Umbilical cord (tissue), 2 donors: Measurements from ENCODE around the gene OSBPL1A. TPM values are rescaled to one million over a fixed set of nuclear protein-coding genes. Genes with fewer than 3 reads are reported as not detected.

Source experiments
- DNase-seq: peaks from one replicate; pipeline ENCODE4 v3.0.0-alpha.2; 2015; ENCODE audit warnings: low spot score
- total RNA-seq: library from RNA; depleted of rRNA; stranded (reverse); fragments of >200 nt; gene quantifications from one replicate; pipeline ENCODE4 v1.2.3, GENCODE V29; 2014; ENCODE audit warnings: low replicate concordance; ENCODE audit not compliant: insufficient read depth

The OSBPL1A gene
- total RNA-seq, 1 donor from 2014 or later = 47.2 TPM

- no peak for DNase-seq
Measured at GRCh38 chr18:24267878-24268277, 129.7 kb downstream of the OSBPL1A start.

DNA sequence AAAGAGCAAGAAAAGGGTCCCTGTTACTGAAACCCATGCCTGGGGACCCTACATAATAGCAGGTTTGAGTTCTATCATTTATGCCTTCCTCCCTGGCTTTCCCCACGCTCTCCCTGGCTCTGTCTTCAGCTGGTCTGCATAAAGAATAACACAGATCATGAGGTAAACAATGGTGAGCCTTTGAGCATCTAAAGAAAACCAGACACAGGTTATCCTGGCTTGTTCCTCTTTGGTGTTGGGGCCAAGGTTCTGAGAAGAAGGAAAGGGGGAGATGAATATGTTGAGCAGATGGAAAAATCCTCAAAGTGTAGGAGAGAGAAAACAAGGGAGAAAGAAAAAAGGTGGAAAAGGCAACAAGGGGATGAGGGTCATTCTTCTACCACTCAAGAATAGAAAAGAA is 131.5 kb downstream of the OSBPL1A start:
- DNase-seq = no peak

DNA sequence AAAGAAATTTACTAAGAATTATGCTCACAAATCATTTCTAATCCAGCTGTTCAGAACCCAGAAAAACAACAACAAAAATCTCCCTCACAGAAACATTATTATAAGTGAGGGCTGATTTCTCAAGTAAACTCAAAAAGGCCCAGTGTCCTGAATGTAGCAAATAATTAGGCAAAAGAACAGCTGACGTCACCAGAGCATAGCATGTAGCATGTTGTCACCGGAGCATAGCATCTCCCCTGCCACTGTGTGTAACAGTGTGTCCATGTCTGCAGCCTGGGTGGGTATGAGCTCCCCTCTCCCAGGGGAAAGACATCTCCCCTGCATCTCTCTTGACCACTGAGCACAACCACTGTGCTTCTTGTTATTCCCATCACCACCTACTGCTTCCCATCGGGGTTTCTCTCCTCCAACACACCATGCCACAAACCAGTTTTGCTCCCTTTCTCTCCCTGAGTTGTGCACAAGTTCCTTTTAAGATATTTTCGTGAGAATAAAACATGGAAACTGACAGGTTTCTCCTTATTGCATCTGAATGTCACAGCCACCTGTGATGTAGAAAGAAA is 132.0 kb downstream of the OSBPL1A start:
- DNase-seq = no peak

DNA sequence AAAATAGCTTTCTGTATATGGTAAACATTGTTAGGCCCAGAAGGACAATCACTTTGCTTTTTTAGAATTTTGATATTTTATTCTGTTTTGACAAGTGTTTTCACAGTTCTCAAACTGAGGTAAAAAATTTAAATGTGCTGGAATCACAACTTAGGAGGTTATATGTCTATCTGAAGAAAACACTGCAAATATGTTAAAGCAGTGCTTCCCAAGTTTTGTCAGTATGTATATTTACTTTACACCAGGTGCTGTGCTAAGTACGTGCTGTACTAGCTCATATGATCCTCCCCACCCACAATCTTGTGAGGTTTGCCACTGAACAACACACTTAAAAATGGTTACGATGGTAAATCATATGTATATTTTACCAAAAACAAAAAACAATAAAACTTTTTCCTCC is 134.6 kb downstream of the OSBPL1A start:
- DNase-seq = no peak

DNA sequence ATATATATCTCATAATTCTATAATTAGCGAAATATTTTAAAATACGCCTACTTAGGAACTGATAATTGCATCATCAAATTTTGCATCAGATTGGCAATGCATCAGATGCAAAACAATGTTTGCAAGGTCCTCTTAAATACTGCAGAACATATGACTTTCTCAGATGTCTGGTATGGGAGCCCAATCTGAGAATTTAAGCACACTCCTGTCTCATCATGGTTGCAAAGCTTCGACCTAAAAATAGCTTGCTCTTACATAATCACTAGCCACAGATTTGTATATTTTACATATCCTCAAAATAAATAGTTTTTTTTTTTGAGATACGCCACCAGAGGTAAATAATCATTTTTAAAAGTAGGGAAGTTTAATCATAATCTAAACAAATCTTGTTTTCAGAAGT is 135.5 kb downstream of the OSBPL1A start:
- no peak for DNase-seq

DNA sequence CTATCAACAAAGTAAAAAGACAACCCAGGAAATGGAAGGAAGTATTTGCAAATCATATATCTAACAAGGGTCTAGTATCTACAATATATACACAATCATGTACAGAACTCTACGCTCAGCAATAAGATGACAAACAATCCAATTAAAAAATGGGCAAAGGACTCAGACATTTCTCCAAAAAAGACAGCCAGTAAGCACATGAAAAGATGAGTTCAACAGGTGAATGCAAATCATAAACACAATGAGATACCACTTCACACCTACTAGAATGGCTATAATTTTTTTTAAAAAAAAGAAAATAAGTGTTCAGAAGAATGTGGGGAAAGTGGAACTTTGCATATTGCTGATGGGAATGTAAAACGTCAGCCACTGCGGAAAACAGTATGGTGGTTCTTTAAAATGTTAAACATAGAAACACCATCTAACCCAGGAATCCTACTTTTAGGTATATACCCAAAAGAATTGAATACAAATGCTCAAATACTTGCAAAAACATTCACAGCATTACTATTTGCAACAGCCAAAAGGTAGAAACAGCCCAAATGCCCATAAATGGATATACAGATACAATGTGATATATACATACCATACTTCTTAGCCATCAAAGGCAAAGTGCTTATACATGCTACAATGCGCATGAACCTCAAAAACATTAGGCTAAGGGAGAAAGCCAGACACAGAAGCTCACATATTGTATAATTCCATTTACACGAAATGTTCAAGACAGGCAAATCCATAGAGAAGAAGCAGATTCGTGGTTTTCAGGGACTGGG is 137.6 kb downstream of the OSBPL1A start:
- DNase-seq = no peak

GRCh38 chr18:24254071-24254470 is 143.6 kb downstream of the OSBPL1A start:
- no peak for DNase-seq

DNA sequence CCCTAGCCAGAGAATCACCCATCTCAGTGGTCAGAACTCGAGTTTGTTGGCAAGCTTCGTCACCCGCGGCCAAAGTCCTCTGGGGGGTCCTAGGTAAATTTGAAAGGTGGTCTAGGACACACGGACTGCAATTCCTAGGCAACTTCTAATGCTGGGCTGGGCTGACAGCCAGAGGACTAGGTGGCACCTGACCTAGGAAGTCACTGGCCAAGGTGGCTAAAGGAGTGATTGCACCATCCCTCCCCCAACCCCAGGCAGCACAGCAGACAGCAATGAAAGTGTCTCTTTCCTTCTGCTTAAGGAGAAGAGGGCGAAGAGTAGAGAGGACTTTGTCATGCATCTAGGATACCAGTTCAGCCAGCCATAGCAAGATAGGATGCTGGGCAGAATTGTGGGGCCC is 147.9 kb downstream of the OSBPL1A start:
- DNase-seq = no peak

DNA sequence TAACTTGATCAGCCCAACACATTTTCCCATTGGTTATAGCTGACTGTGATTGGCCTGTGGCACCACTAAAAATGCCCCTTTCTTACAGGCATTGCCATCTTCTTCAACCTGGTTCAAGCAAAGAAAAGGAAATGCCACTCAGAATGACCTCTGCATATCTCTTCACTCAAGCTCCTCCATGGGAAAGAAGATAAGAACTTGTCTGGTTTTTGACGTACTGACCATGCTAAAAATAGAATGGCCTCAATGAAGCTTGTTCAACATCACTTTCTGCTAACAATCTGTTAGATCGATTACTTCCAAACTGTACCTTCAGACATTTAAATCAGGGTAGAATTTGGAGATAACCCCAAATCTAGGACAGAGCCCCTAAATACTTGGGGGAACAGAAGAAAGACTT is 149.3 kb downstream of the OSBPL1A start:
- DNase-seq = no peak

DNA sequence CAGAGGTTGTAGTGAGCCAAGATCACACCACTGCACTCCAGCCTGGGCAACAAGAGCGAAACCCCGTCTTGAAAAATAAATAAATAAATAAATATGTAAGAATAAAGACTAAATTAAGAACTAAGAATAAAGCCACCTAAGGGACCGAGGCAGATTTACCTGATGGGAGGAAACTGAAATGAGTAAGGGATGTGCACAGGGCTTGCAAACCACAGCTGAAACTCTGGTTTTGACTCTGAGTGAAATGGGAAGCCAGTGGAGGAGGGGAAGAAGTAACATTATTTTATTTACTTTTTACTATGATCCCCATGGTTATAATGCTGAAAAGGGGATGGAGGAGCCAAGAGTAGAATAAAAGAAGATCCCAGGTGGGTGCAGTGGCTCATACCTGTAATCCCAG is 151.5 kb downstream of the OSBPL1A start:
- DNase-seq = no peak

DNA sequence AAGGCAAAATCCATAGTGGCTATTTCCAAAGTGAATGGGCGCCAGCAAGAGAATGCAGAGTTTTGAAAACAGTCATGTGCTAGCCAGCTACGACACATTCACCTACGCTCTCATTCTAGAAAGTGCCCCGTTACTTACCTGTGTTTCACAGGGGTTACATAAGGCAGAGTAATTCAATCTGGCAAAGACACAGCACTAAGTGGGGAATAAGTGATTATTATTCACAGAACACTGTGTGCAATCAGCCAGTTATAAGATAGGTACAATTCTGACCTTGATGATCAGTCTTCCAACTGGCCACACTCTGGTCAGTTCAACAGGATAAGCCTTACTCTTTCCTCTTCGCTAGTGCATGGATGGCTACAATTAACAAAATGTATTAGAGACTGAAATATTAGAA is 152.9 kb downstream of the OSBPL1A start:
- no peak for DNase-seq

- no peak for DNase-seq
Measured at GRCh38 chr18:24243677-24244076, 153.9 kb downstream of the OSBPL1A start.

GRCh38 chr18:24239341-24239740 is 158.3 kb downstream of the OSBPL1A start:
- DNase-seq = no peak

- no peak for DNase-seq
Measured at GRCh38 chr18:24238387-24238786, 159.2 kb downstream of the OSBPL1A start.

DNA sequence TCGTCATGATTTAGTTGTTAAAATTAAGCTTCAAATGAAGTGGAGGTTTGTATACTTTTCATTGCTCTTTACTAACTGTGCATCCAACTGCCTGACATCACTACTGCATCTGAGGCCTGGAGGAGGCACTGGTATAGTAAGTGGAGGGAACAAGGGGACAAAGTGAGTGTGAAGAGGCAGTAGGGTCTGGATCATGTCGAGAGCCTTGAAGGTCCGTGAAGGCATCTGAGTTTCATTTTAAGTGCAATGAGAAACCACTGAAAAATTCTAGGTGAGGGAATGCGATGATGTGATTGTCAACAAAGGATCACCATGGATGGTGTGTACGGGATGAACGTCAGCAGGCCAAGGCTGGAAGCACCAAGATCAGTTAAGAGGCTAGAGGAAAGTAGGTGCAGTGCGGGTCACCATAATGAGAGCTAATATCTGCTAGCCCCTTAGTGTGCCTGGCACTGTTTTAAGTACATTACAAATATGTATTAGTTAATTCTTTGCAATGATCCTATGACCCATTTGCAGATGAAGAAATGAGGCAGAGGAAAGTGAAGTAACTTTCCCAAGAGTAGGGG is 162.7 kb downstream of the OSBPL1A start:
- DNase-seq = no peak

GRCh38 chr18:24234330-24234729 is 163.3 kb downstream of the OSBPL1A start:
- DNase-seq = peak; percentile 36

DNA sequence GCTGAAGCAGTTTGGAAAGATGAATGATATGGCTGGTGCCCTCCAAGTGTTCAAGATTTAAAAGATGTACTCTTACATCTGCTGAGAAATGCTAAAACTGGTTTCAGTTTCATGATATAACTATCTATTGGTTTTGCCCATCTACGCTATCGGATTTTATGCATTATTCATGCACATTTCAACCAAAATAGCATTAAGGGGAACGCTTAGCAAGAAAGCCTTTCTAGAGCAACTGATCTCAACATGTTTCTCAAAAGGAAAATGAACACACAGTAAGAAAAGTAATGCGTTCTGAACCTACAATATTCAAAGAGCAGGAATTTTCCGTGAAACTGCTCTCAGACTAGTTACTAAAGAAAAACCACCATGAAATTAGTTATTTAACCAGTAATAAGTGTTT is 164.8 kb downstream of the OSBPL1A start:
- no peak for DNase-seq

GRCh38 chr18:24231773-24232735 is 165.6 kb downstream of the OSBPL1A start:
- peak; percentile 21 for DNase-seq

DNA sequence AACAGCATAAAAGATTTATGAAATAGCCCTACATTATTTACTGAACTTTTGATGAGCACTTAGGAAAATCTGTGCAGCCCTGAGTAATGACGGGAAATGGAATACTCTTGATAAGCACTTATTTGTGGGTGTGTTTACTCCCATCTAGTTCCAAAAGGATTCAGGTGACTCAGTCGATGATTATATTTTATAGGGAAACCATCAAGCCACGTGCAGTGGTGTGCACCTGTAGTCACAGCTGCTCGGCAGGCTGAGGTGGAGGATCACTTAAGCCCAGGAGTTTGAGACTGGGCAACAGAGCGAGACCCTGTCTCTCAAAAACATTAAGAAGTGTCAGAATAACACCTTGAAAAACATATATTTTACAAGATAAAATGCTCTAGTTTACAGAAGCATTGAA is 166.9 kb downstream of the OSBPL1A start:
- DNase-seq = no peak

GRCh38 chr18:24228667-24229041 is 169.0 kb downstream of the OSBPL1A start:
- DNase-seq = no peak

DNA sequence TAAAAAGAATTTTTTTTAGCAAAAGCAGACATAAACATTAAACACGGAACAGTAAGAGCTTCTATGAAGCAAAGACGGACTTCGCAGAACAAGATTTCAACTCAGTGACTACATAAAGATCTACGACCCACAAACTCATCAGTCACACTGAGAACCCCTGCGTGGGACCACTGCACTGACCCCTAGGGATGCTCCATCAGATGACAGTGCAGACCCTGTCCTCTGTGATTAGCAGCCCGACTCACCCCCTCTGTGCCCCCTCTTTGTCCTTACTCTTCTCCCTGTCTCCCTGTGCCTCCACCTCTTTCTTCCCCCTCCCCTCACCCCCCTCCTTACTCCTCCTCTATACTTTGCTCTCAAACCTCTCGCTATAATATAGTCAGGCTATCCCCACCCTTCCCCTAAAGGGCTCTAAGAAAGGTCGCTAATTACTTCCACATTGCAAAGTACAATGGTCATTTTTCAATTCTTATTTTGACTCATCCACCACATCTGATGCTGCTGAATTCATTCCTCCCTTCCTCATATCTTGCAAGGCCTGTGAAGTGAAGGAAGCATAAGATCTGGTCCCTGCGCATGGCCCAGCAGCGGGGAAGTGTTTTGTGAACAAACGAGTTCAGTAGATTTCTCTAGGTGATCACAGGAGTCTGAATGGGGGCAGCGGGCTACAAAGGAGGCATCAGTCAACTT is 169.5 kb downstream of the OSBPL1A start:
- no peak for DNase-seq

- DNase-seq = no peak
Measured at GRCh38 chr18:24220318-24220688, 177.3 kb downstream of the OSBPL1A start.
